GM20431 (cell line): ENCODE data around the gene NCOA1.
"Not testable (repeated sequence)": the region's sequence is repeated elsewhere in the genome, so short reads cannot be mapped to it uniquely, and the experiment has no call there.

Experiments
- in situ Hi-C: fragments of 300-500 bp; cut with MseI, MboI; formaldehyde crosslinking; loops from one replicate; pipeline ENCODE4 v1.15.0; 2020; ENCODE audit warnings: low sequenced_read_pairs; ENCODE audit not compliant: unreplicated experiment

Gene NCOA1

GRCh38 chr2:24768013-24768412 lies 277.0 kb downstream of the NCOA1 start:
- in situ Hi-C loops = no loop called here

GRCh38 chr2:24768601-24769000 lies 277.5 kb downstream of the NCOA1 start:
- in situ Hi-C loops = no loop called here

GRCh38 chr2:24771061-24771460 lies 280.0 kb downstream of the NCOA1 start:
- in situ Hi-C loops = no loop called here

GRCh38 chr2:24771764-24772586 lies 280.9 kb downstream of the NCOA1 start:
- in situ Hi-C loops = no loop called here

- in situ Hi-C loops = no loop called here
These were observed 283.3 kb downstream of the NCOA1 start for GRCh38 chr2:24774373-24774772.

- in situ Hi-C loops = no loop called here
These were observed 288.1 kb downstream of the NCOA1 start for GRCh38 chr2:24779116-24779515.

- in situ Hi-C loops = no loop called here
These were observed 292.6 kb downstream of the NCOA1 start for GRCh38 chr2:24783641-24784040.

GRCh38 chr2:24785671-24786321 lies 294.7 kb downstream of the NCOA1 start:
- in situ Hi-C loops = no loop called here

GRCh38 chr2:24787532-24787931 lies 296.5 kb downstream of the NCOA1 start:
- in situ Hi-C loops = no loop called here

- in situ Hi-C loops = no loop called here
These were observed 297.8 kb downstream of the NCOA1 start for GRCh38 chr2:24788816-24789215.

GRCh38 chr2:24791452-24791851 lies 300.4 kb downstream of the NCOA1 start:
- in situ Hi-C loops = no loop called here

GRCh38 chr2:24792542-24792873 lies 301.5 kb downstream of the NCOA1 start:
- in situ Hi-C loops = no loop called here

- in situ Hi-C loops = no loop called here
These were observed 302.1 kb downstream of the NCOA1 start, which contains the start of the genes CENPO and PTRHD1 for GRCh38 chr2:24792874-24793760. TSS of gene CENPO (plus strand) at chr2:24793425. CDS start at chr2:24793920, 495 bp downstream. TSS of gene PTRHD1 (minus strand) at chr2:24793391. CDS start at chr2:24793377, 14 bp downstream.

- in situ Hi-C loops = no loop called here
These were observed 302.8 kb downstream of the NCOA1 start for GRCh38 chr2:24793761-24794435.

- in situ Hi-C loops = no loop called here
These were observed 306.6 kb downstream of the NCOA1 start for GRCh38 chr2:24797644-24798043.

GRCh38 chr2:24800487-24800886 lies 309.4 kb downstream of the NCOA1 start:
- in situ Hi-C loops = not testable (repeated sequence)

- in situ Hi-C loops = not testable (repeated sequence)
These were observed 315.0 kb downstream of the NCOA1 start for GRCh38 chr2:24805811-24806660.

- in situ Hi-C loops = no loop called here
These were observed 315.6 kb downstream of the NCOA1 start for GRCh38 chr2:24806661-24807036.

- in situ Hi-C loops = no loop called here
These were observed 318.4 kb downstream of the NCOA1 start for GRCh38 chr2:24809316-24810007.
